Measurements from ENCODE around the gene MUC22. TPM values are rescaled to one million over a fixed set of nuclear protein-coding genes. Genes with fewer than 3 reads are reported as not detected.

The MUC22 gene
- 0.01 to 0.02 TPM (median 0.02 TPM) in 3 of 5 replicates, not detected in the others for total RNA-seq (2022; extraction: Qiagen RNA extraction; ENCODE audit: low read depth)

GRCh38 chr6:31010393-31011060 is at the start of gene MUC22:
Gene MUC22 (plus strand): TSS chr6:31010474. CDS start chr6:31010707, 233 bp downstream.

GRCh38 chr6:30983439-30983838 is 26.8 kb upstream of the MUC22 start, which contains the start of gene MUC21:
Gene MUC21 (plus strand): TSS chr6:30983718. CDS start chr6:30983959, 241 bp downstream.

Other genes with a start within 250 kb of the MUC22 start
- 47.7 to 53.6 TPM (median 49.4 TPM) in 5 replicates for gene DDR1, start 126.0 kb upstream of the MUC22 start, total RNA-seq (2022; extraction: Qiagen RNA extraction; ENCODE audit: low read depth)
- gene GTF2H4, start 102.3 kb upstream of the MUC22 start, total RNA-seq (2022; extraction: Qiagen RNA extraction; ENCODE audit: low read depth), result 17.6 to 20.8 TPM (median 18.6 TPM) in 5 replicates
- 10.3 to 14.0 TPM (median 12.2 TPM) in 5 replicates for gene VARS2, start 96.2 kb upstream of the MUC22 start, total RNA-seq (2022; extraction: Qiagen RNA extraction; ENCODE audit: low read depth)
- not detected in 5 replicates for gene SFTA2, start 78.3 kb upstream of the MUC22 start, total RNA-seq (2022; extraction: Qiagen RNA extraction; ENCODE audit: low read depth)
- gene MUCL3, start 69.5 kb upstream of the MUC22 start, total RNA-seq (2022; extraction: Qiagen RNA extraction; ENCODE audit: low read depth), result 0.02 to 0.05 TPM (median 0.03 TPM) in 3 of 5 replicates, not detected in the others
- not detected in 5 replicates for gene MUC21, start 26.8 kb upstream of the MUC22 start, total RNA-seq (2022; extraction: Qiagen RNA extraction; ENCODE audit: low read depth)
- not detected in 5 replicates for gene C6orf15, start 102.1 kb downstream of the MUC22 start, total RNA-seq (2022; extraction: Qiagen RNA extraction; ENCODE audit: low read depth)
- gene PSORS1C1, start 104.3 kb downstream of the MUC22 start, total RNA-seq (2022; extraction: Qiagen RNA extraction; ENCODE audit: low read depth), result 3.1 to 5.8 TPM (median 5.5 TPM) in 5 replicates
- gene CDSN, start 110.0 kb downstream of the MUC22 start, total RNA-seq (2022; extraction: Qiagen RNA extraction; ENCODE audit: low read depth), result not detected in 5 replicates
- gene PSORS1C2, start 128.6 kb downstream of the MUC22 start, total RNA-seq (2022; extraction: Qiagen RNA extraction; ENCODE audit: low read depth), result not detected in 5 replicates
- gene CCHCR1, start 147.3 kb downstream of the MUC22 start, total RNA-seq (2022; extraction: Qiagen RNA extraction; ENCODE audit: low read depth), result 5.7 to 8.3 TPM (median 6.8 TPM) in 5 replicates
- gene TCF19, start 148.1 kb downstream of the MUC22 start, total RNA-seq (2022; extraction: Qiagen RNA extraction; ENCODE audit: low read depth), result 13.2 to 16.2 TPM (median 14.4 TPM) in 5 replicates
- gene POU5F1, start 160.2 kb downstream of the MUC22 start, total RNA-seq (2022; extraction: Qiagen RNA extraction; ENCODE audit: low read depth), result 2.5 to 4.6 TPM (median 3.8 TPM) in 5 replicates

All from A549 treated with DMSO at 1 μM for 4 hours (cell line).